ENCODE measurements around the gene DCTPP1. TPM values are rescaled to one million over a fixed set of nuclear protein-coding genes. Genes with fewer than 3 reads are reported as not detected.
A peak's percentile ranks its signal among the peaks of the same experiment; 100 is the strongest.

The DCTPP1 gene
- total RNA-seq, 4 donors from 2014 or later: 14.7 to 18.8 (median 17.9) TPM

- intact Hi-C loops (cut with DNase I; ENCODE audit: low total_unique reads): no loop called here
- no peak for DNase-seq (ENCODE audit: low spot score in 2 of 2)
- WGBS, 2 donors: 92 to 94% methylated on average over 29 of the region's 29 CpGs
- no peak for TF ChIP-seq POLR2A (IDR thresholded peaks at IDR 0.05)
- no peak for TF ChIP-seq CTCF (IDR thresholded peaks at IDR 0.05)
- H3K4me3 ChIP-seq (ENCODE audit: low read depth, poor library complexity, severe bottlenecking): peak overlapping the region; percentile 93
Observed at GRCh38 chr16:30444231-30445148, 14.7 kb upstream of the DCTPP1 start.

- 89 to 91% methylated on average over 2 of the region's 2 CpGs for WGBS, 2 donors
- no peak overlapping the region for H3K4me3 ChIP-seq (ENCODE audit: low read depth, poor library complexity, severe bottlenecking)
- DNase-seq (ENCODE audit: low spot score in 2 of 2): no peak
- TF ChIP-seq POLR2A (IDR thresholded peaks at IDR 0.05) (no peak), CTCF (IDR thresholded peaks at IDR 0.05) (no peak)
- intact Hi-C loops (cut with DNase I; ENCODE audit: low total_unique reads): no loop called here
Observed at GRCh38 chr16:30443631-30444030, 13.8 kb upstream of the DCTPP1 start.

- no peak for DNase-seq (ENCODE audit: low spot score in 2 of 2)
- intact Hi-C loops (cut with DNase I; ENCODE audit: low total_unique reads): no loop called here
- TF ChIP-seq CTCF (IDR thresholded peaks at IDR 0.05) (no peak), POLR2A (IDR thresholded peaks at IDR 0.05) (no peak)
- WGBS, 2 donors: 83 to 85% methylated on average over 6 of the region's 6 CpGs
- no peak overlapping the region for H3K4me3 ChIP-seq (ENCODE audit: low read depth, poor library complexity, severe bottlenecking)
Observed at GRCh38 chr16:30439720-30440348, 10.0 kb upstream of the DCTPP1 start.

GRCh38 chr16:30438835-30439234 lies 9.0 kb upstream of the DCTPP1 start:
- TF ChIP-seq POLR2A (IDR thresholded peaks at IDR 0.05) (no peak), CTCF (IDR thresholded peaks at IDR 0.05) (no peak)

GRCh38 chr16:30437511-30438046 lies 7.7 kb upstream of the DCTPP1 start:
- 67 to 71% methylated on average over 3 of the region's 3 CpGs for WGBS, 2 donors
- no peak for DNase-seq (ENCODE audit: low spot score in 2 of 2)
- TF ChIP-seq POLR2A (IDR thresholded peaks at IDR 0.05) (no peak), CTCF (IDR thresholded peaks at IDR 0.05) (no peak)
- intact Hi-C loops (cut with DNase I; ENCODE audit: low total_unique reads): no loop called here
- H3K4me3 ChIP-seq (ENCODE audit: low read depth, poor library complexity, severe bottlenecking): no peak overlapping the region

More at GRCh38 chr16:30438835-30439234, 9.0 kb upstream of the DCTPP1 start:
- H3K4me3 ChIP-seq (ENCODE audit: low read depth, poor library complexity, severe bottlenecking): no peak overlapping the region
- 88% methylated on average over 5 of the region's 5 CpGs for WGBS, 2 donors
- intact Hi-C loops (cut with DNase I; ENCODE audit: low total_unique reads): no loop called here
- DNase-seq (ENCODE audit: low spot score in 2 of 2): no peak

Data from lower leg skin (tissue), 4 donors.